PC-3 (cell line): Measurements from ENCODE around the gene PLXNB2.

Experiments
- EZH2 ChIP-seq: fragments of 300-600 bp; sonication (generic); IDR thresholded peaks from one replicate; pipeline ENCODE4 v1.6.1; 2017; ENCODE audit warnings: antibody characterized with exemption, mild to moderate bottlenecking, low read length; ENCODE audit not compliant: unreplicated experiment
- TF ChIP-seq, protein P1 (sequence below): fragments of 300-600 bp; sonication (generic); conservative IDR thresholded peaks from 2 replicates; pipeline ENCODE4 v1.5.1; 2017; ENCODE audit warnings: antibody characterized with exemption, low read depth, mild to moderate bottlenecking, low read length

DNA sequence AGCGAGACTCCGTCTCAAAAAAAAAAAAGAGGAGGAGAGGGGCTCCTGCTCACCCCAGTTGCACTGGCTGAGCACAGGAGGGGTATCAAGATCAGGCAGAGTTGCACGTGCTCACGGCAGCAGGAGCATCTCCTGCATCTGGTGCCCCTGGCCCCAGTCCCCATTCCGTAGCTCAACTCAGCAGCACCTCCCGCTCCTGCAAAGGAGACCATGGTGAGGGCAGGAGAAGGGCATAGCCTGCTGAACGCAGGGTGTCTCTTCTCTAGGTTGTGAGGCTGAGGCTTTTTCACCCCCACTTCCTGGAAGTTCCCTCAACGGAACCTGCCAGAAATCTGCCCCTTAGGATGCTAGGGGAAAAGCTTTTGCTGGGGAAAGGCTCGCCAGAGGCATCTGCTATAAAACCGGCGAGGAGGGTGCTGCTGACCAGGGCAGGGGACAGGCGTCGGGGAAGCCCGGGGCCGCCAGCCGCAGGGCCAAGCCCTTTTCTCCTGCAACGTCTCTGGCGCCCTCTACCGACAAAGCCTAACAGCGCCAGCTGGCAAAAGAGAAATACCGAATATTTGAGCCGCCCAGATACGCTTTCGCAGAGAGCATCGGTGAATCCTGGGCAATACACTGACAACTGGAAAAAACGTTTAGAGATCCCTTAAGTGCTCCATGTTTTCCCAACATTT, 34.7 kb upstream of the PLXNB2 start:
- TF ChIP-seq, protein P1, sequence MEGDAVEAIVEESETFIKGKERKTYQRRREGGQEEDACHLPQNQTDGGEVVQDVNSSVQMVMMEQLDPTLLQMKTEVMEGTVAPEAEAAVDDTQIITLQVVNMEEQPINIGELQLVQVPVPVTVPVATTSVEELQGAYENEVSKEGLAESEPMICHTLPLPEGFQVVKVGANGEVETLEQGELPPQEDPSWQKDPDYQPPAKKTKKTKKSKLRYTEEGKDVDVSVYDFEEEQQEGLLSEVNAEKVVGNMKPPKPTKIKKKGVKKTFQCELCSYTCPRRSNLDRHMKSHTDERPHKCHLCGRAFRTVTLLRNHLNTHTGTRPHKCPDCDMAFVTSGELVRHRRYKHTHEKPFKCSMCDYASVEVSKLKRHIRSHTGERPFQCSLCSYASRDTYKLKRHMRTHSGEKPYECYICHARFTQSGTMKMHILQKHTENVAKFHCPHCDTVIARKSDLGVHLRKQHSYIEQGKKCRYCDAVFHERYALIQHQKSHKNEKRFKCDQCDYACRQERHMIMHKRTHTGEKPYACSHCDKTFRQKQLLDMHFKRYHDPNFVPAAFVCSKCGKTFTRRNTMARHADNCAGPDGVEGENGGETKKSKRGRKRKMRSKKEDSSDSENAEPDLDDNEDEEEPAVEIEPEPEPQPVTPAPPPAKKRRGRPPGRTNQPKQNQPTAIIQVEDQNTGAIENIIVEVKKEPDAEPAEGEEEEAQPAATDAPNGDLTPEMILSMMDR, result peak; percentile 87
- TF ChIP-seq EZH2, result no peak
